ENCODE measurements around the gene TM2D1.

TM2D1 gene

GRCh38 chr1:61642475-61643232, 82.3 kb downstream of the TM2D1 start:
- no peak overlapping the region for H3K4me3 ChIP-seq (ENCODE audit: low read depth, low read length)
- no peak for TF ChIP-seq CTCF (IDR thresholded peaks at IDR 0.05; ENCODE audit: borderline replicate concordance, insufficient read depth, low read depth, low read length)

- peak overlapping the region; percentile 18 for H3K4me3 ChIP-seq (ENCODE audit: low read depth, low read length)
- TF ChIP-seq CTCF (IDR thresholded peaks at IDR 0.05; ENCODE audit: borderline replicate concordance, insufficient read depth, low read depth, low read length), result peak; percentile 90
Measured at GRCh38 chr1:61641578-61642336, 83.2 kb downstream of the TM2D1 start.

GRCh38 chr1:61640531-61641530, 84.1 kb downstream of the TM2D1 start:
- H3K4me3 ChIP-seq (ENCODE audit: low read depth, low read length), result no peak overlapping the region
- TF ChIP-seq CTCF (IDR thresholded peaks at IDR 0.05; ENCODE audit: borderline replicate concordance, insufficient read depth, low read depth, low read length), result no peak

GRCh38 chr1:61639608-61640336, 85.2 kb downstream of the TM2D1 start:
- TF ChIP-seq CTCF (IDR thresholded peaks at IDR 0.05; ENCODE audit: borderline replicate concordance, insufficient read depth, low read depth, low read length), result no peak
- H3K4me3 ChIP-seq (ENCODE audit: low read depth, low read length), result no peak overlapping the region

- H3K4me3 ChIP-seq (ENCODE audit: low read depth, low read length), result no peak overlapping the region
- TF ChIP-seq CTCF (IDR thresholded peaks at IDR 0.05; ENCODE audit: borderline replicate concordance, insufficient read depth, low read depth, low read length), result no peak
Measured at GRCh38 chr1:61638911-61639605, 85.9 kb downstream of the TM2D1 start.

- no peak for TF ChIP-seq CTCF (IDR thresholded peaks at IDR 0.05; ENCODE audit: borderline replicate concordance, insufficient read depth, low read depth, low read length)
Measured at GRCh38 chr1:61638296-61638695, 86.6 kb downstream of the TM2D1 start.

More at GRCh38 chr1:61638296-61638695, 86.6 kb downstream of the TM2D1 start:
- no peak overlapping the region for H3K4me3 ChIP-seq (ENCODE audit: low read depth, low read length)
